GM19239 (cell line): ENCODE measurements around the gene PLCH1.

Experiments
- DNase-seq: peaks from one replicate; pipeline ENCODE4 v3.0.0; 2011; ENCODE audit warnings: low spot score; ENCODE audit not compliant: insufficient read length
- FAIRE-seq: peaks from 2 replicates; lab custom pipeline; 2011; peaks lifted over from hg19 to GRCh38; lab: Jason Lieb, UNC

The PLCH1 gene

GRCh38 chr3:155370764-155371503, 373.9 kb downstream of the PLCH1 start:
- no peak for DNase-seq

GRCh38 chr3:155370198-155370597, 374.7 kb downstream of the PLCH1 start:
- DNase-seq (no peak), FAIRE-seq (no peak)

More at GRCh38 chr3:155370764-155371503, 373.9 kb downstream of the PLCH1 start:
- no peak for FAIRE-seq

- DNase-seq (no peak), FAIRE-seq (no peak)
These were observed 375.1 kb downstream of the PLCH1 start for GRCh38 chr3:155369735-155370134.

GRCh38 chr3:155369244-155369643, 375.6 kb downstream of the PLCH1 start:
- FAIRE-seq (no peak), DNase-seq (no peak)

GRCh38 chr3:155368786-155369185, 376.1 kb downstream of the PLCH1 start:
- no peak for FAIRE-seq
- DNase-seq, result no peak

GRCh38 chr3:155367506-155367905, 377.4 kb downstream of the PLCH1 start:
- FAIRE-seq (no peak), DNase-seq (no peak)

GRCh38 chr3:155365178-155365783, 379.6 kb downstream of the PLCH1 start:
- DNase-seq, result no peak
- no peak for FAIRE-seq

- FAIRE-seq (no peak), DNase-seq (no peak)
These were observed 380.4 kb downstream of the PLCH1 start for GRCh38 chr3:155364492-155364891.

- FAIRE-seq (no peak), DNase-seq (no peak)
These were observed 381.2 kb downstream of the PLCH1 start for GRCh38 chr3:155363690-155364070.

GRCh38 chr3:155362808-155363689, 381.8 kb downstream of the PLCH1 start:
- FAIRE-seq, result no peak
- DNase-seq, result no peak

GRCh38 chr3:155360281-155360680, 384.6 kb downstream of the PLCH1 start:
- DNase-seq (no peak), FAIRE-seq (no peak)

- FAIRE-seq (no peak), DNase-seq (no peak)
These were observed 388.1 kb downstream of the PLCH1 start for GRCh38 chr3:155356594-155357370.

- FAIRE-seq (no peak), DNase-seq (no peak)
These were observed 390.2 kb downstream of the PLCH1 start for GRCh38 chr3:155354658-155355057.

- FAIRE-seq (peak; percentile 21), DNase-seq (peak; percentile 4)
These were observed 391.9 kb downstream of the PLCH1 start for GRCh38 chr3:155352900-155353490.

GRCh38 chr3:155350571-155350970, 394.3 kb downstream of the PLCH1 start:
- FAIRE-seq, result no peak
- DNase-seq, result no peak

- DNase-seq (no peak), FAIRE-seq (no peak)
These were observed 397.0 kb downstream of the PLCH1 start for GRCh38 chr3:155347901-155348300.

GRCh38 chr3:155342344-155342743, 402.5 kb downstream of the PLCH1 start:
- FAIRE-seq (no peak), DNase-seq (no peak)

GRCh38 chr3:155339052-155339451, 405.8 kb downstream of the PLCH1 start:
- no peak for DNase-seq
- FAIRE-seq, result no peak

- FAIRE-seq, result no peak
- DNase-seq, result no peak
These were observed 409.0 kb downstream of the PLCH1 start for GRCh38 chr3:155335724-155336354.
